Measurements from ENCODE around the gene THRB.

Gene THRB

GRCh38 chr3:24191801-24192403 lies 302.7 kb downstream of the THRB start:
- no peaks in the 10 kb centered on the region for H3K27me3 ChIP-seq (ENCODE audit: control insufficient read depth, insufficient read depth, low read length)
- no peak overlapping the region for H2AFZ ChIP-seq
- no peak overlapping the region for H3K9ac ChIP-seq
- TF ChIP-seq, protein P1, sequence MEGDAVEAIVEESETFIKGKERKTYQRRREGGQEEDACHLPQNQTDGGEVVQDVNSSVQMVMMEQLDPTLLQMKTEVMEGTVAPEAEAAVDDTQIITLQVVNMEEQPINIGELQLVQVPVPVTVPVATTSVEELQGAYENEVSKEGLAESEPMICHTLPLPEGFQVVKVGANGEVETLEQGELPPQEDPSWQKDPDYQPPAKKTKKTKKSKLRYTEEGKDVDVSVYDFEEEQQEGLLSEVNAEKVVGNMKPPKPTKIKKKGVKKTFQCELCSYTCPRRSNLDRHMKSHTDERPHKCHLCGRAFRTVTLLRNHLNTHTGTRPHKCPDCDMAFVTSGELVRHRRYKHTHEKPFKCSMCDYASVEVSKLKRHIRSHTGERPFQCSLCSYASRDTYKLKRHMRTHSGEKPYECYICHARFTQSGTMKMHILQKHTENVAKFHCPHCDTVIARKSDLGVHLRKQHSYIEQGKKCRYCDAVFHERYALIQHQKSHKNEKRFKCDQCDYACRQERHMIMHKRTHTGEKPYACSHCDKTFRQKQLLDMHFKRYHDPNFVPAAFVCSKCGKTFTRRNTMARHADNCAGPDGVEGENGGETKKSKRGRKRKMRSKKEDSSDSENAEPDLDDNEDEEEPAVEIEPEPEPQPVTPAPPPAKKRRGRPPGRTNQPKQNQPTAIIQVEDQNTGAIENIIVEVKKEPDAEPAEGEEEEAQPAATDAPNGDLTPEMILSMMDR (IDR thresholded peaks at IDR 0.05) = no peak
- no peaks in the 10 kb centered on the region for H3K79me2 ChIP-seq
- H3K9me3 ChIP-seq (ENCODE audit: control insufficient read depth, low read length) = no peaks in the 10 kb centered on the region
- no peak overlapping the region for H3K4me3 ChIP-seq (ENCODE audit: low read depth, low read length)
- no peak overlapping the region for H3K27ac ChIP-seq
- H3K4me2 ChIP-seq (ENCODE audit: low read length) = no peak overlapping the region
- H3K4me1 ChIP-seq = no peaks in the 10 kb centered on the region
- no peaks in the 10 kb centered on the region for H3K36me3 ChIP-seq (ENCODE audit: control insufficient read depth, insufficient read depth, low read length)

- Histone ChIP-seq H3K27me3 (ENCODE audit: control insufficient read depth, insufficient read depth, low read length) (no peaks in the 10 kb centered on the region), H3K36me3 (ENCODE audit: control insufficient read depth, insufficient read depth, low read length) (no peaks in the 10 kb centered on the region), H3K9me3 (ENCODE audit: control insufficient read depth, low read length) (no peaks in the 10 kb centered on the region), H3K4me2 (ENCODE audit: low read length) (no peak overlapping the region), H3K4me3 (ENCODE audit: low read depth, low read length) (no peak overlapping the region), H3K4me1 (no peaks in the 10 kb centered on the region), H2AFZ (no peak overlapping the region), H3K79me2 (no peaks in the 10 kb centered on the region), H3K9ac (no peak overlapping the region), H3K27ac (no peak overlapping the region)
- TF ChIP-seq, protein P1 (IDR thresholded peaks at IDR 0.05) = no peak
Measured at GRCh38 chr3:24190256-24190655, 304.4 kb downstream of the THRB start.

- H3K4me2 ChIP-seq (ENCODE audit: low read length) = no peak overlapping the region
- no peaks in the 10 kb centered on the region for H3K27me3 ChIP-seq (ENCODE audit: control insufficient read depth, insufficient read depth, low read length)
- no peak overlapping the region for H2AFZ ChIP-seq
- H3K4me1 ChIP-seq = no peaks in the 10 kb centered on the region
- H3K9me3 ChIP-seq (ENCODE audit: control insufficient read depth, low read length) = no peaks in the 10 kb centered on the region
- no peaks in the 10 kb centered on the region for H3K36me3 ChIP-seq (ENCODE audit: control insufficient read depth, insufficient read depth, low read length)
- no peaks in the 10 kb centered on the region for H3K79me2 ChIP-seq
- TF ChIP-seq, protein P1 (IDR thresholded peaks at IDR 0.05) = peak; percentile 54
- no peak overlapping the region for H3K9ac ChIP-seq
- H3K27ac ChIP-seq = no peak overlapping the region
- no peak overlapping the region for H3K4me3 ChIP-seq (ENCODE audit: low read depth, low read length)
Measured at GRCh38 chr3:24185738-24186384, 308.8 kb downstream of the THRB start.

GRCh38 chr3:24184528-24185176 lies 310.0 kb downstream of the THRB start:
- no peaks in the 10 kb centered on the region for H3K9me3 ChIP-seq (ENCODE audit: control insufficient read depth, low read length)
- H3K27ac ChIP-seq = no peak overlapping the region
- H3K4me2 ChIP-seq (ENCODE audit: low read length) = no peak overlapping the region
- H3K4me1 ChIP-seq = no peaks in the 10 kb centered on the region
- no peak overlapping the region for H3K9ac ChIP-seq
- H2AFZ ChIP-seq = no peak overlapping the region
- H3K4me3 ChIP-seq (ENCODE audit: low read depth, low read length) = no peak overlapping the region
- no peaks in the 10 kb centered on the region for H3K27me3 ChIP-seq (ENCODE audit: control insufficient read depth, insufficient read depth, low read length)
- H3K36me3 ChIP-seq (ENCODE audit: control insufficient read depth, insufficient read depth, low read length) = no peaks in the 10 kb centered on the region
- TF ChIP-seq, protein P1 (IDR thresholded peaks at IDR 0.05) = no peak
- H3K79me2 ChIP-seq = no peaks in the 10 kb centered on the region
